Activated T-cell treated with anti-CD3 and anti-CD28 coated beads, Interleukin-2, amount 50 U/mL, for 4 hours (primary cell): ENCODE measurements around the gene PDK4. TPM values are rescaled to one million over a fixed set of nuclear protein-coding genes. Genes with fewer than 3 reads are reported as not detected.

Experiments
- ATAC-seq, 2 donors: fragments of 200-7000 bp; cut with Tn5 transposase; one replicate each; pipeline ENCODE4 v1.10.0; 2021
- DNase-seq: peaks from one replicate; pipeline ENCODE4 v3.0.0-alpha.2; 2020
- H3K27me3 Mint-ChIP-seq: one replicate; pipeline ENCODE4 v1.8.0; 2021; ENCODE audit warnings: low read depth, mixed read lengths
- H3K36me3 Mint-ChIP-seq: one replicate; pipeline ENCODE4 v1.8.0; 2022; ENCODE audit warnings: mixed read lengths; ENCODE audit not compliant: insufficient read depth
- H3K4me1 Mint-ChIP-seq: one replicate; pipeline ENCODE4 v1.8.0; 2021; ENCODE audit warnings: low read depth, mixed read lengths
- H3K4me3 Mint-ChIP-seq: one replicate; pipeline ENCODE4 v1.8.0; 2021; ENCODE audit warnings: mild to moderate bottlenecking, moderate library complexity, mixed read lengths
- H3K9me3 Mint-ChIP-seq: one replicate; pipeline ENCODE4 v1.8.0; 2021; ENCODE audit warnings: mixed read lengths
- total RNA-seq, 3 donors: library from RNA; stranded (reverse); gene quantifications; one replicate each; pipeline ENCODE4 v1.2.1, GENCODE V29; 2021

Gene PDK4
- total RNA-seq, 3 donors from 2014 or later: 0.18 to 0.40 (median 0.33) TPM

DNA sequence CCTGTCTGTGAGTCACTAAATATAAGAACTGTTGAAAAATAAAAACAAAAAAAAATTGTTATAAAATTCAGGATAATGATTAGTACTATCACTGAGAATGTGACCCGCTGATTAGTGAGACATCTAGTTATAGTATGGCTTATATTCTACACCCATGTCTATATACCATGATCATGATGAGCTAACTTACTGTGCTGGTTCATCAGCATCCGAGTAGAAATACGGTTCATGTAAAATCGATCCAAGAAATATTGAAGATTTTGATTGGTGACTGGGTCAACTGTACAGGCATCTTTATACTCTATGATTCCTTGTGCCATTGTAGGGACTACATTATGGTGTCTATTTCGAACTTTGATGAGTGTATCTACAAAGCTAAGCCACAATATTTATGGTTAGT lies 3.7 kb downstream of the PDK4 start:
- Mint-ChIP-seq H3K9me3 (no peaks in the 10 kb centered on the region), H3K36me3 (no peaks in the 10 kb centered on the region), H3K27me3 (peaks cover 20% of the 10 kb centered on the region), H3K4me3 (no peak overlapping the region), H3K4me1 (peaks cover 4% of the 10 kb centered on the region)
- DNase-seq (no peak), ATAC-seq (no peak)

DNA sequence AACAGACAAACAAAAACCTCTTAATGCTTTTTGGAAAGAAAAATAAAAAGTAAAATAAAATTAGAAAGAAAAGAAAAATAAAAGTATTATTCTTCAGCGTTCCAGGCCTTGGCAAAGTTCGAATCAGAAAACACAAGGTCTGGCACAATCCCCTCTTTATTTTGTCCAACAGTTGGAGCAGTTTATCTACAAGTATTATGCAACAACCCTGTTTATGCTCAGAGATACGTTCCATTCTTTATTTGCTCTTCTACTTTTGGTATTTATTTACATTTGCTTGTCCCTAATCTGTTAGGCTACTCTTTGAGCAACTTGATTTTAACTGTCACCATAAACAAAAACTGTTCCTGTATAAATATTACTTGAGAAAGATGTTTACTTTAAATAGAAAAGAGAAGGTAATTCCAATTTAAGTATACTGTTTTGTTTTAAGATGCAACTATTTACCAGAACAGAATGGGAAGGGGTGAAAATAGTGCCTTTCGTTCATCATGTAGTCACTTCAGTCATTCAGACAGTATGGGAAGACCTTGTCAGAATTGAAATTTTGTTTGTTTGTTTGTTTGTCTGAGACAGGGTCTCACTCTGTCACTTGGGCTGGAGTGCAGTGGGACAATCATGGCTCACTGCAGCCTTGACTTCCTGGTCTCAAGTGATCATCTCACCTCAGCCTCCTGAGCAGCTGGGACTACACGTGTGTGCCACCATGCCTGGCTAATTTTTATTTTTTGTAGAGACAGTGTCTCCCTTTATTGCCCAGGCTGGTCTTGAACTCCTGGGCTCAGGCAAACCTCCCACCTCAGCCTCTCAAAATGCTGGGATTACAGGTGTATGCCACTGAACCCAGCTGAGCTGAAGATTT lies 5.7 kb downstream of the PDK4 start:
- Mint-ChIP-seq H3K4me3 (no peak overlapping the region), H3K4me1 (peaks cover 3% of the 10 kb centered on the region), H3K27me3 (peaks cover 5% of the 10 kb centered on the region), H3K9me3 (no peaks in the 10 kb centered on the region), H3K36me3 (no peaks in the 10 kb centered on the region)
- no peak for ATAC-seq
- no peak for DNase-seq

DNA sequence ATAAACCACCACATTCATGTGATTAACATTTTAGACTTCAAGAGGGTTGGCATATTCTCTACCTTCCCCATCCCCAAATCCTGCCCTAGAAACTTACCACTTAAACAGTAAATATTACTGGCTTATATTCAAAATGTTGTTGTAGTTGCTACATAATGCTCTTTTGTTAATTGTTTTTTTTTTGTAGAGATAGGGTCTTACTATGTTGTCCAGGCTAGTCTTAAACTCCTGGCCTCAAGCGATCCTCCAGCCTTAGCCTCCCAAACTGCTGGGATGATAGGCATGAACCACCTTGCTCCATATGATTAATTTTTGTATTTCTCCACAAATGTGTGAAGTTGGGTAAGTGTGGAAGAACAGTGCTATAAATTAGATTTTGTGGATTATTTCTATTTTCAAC lies 6.5 kb downstream of the PDK4 start:
- H3K9me3 Mint-ChIP-seq: no peaks in the 10 kb centered on the region
- DNase-seq (no peak), ATAC-seq (no peak)
- no peaks in the 10 kb centered on the region for H3K27me3 Mint-ChIP-seq
- H3K4me3 Mint-ChIP-seq: no peak overlapping the region
- no peaks in the 10 kb centered on the region for H3K36me3 Mint-ChIP-seq
- H3K4me1 Mint-ChIP-seq: no peaks in the 10 kb centered on the region

DNA sequence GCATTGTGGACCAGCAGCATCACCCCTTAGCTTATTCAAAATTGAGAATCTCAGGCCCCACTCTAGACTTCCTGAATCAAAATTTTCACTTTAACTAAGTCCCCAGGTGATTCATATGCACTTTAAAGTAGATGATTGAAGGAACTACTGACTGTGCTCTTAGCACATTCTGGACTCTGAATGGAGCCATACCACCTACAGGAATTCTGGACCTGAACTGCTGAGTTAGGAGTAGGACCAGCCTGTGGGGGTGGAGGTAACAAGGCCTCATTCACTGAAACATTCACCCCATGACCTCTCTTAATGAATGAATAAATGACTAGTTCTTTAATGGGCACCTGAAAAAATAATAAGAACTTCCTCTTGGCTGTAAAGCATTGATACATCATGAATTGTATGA lies 7.3 kb downstream of the PDK4 start:
- no peaks in the 10 kb centered on the region for H3K27me3 Mint-ChIP-seq
- DNase-seq (no peak), ATAC-seq (no peak)
- H3K9me3 Mint-ChIP-seq: no peaks in the 10 kb centered on the region
- no peaks in the 10 kb centered on the region for H3K36me3 Mint-ChIP-seq
- H3K4me3 Mint-ChIP-seq: no peak overlapping the region
- no peaks in the 10 kb centered on the region for H3K4me1 Mint-ChIP-seq

DNA sequence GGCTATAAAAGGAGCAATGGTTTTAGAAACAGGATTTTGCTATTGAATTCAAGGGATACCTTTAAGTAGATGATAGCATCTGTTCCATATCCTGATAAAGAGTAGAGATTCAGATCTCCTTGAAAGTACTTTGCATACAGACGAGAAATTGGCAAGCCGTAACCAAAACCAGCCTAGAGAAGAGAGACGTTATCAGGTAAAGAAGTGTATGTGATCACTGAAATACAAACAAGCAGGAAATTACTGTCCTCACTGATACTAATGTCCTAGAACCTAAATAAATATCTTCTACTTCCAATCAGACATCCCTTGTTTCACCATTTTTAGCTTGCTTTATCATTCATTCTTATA lies 9.4 kb downstream of the PDK4 start:
- Mint-ChIP-seq H3K4me1 (no peaks in the 10 kb centered on the region), H3K27me3 (no peaks in the 10 kb centered on the region), H3K9me3 (no peaks in the 10 kb centered on the region), H3K4me3 (no peak overlapping the region), H3K36me3 (no peaks in the 10 kb centered on the region)
- DNase-seq: no peak
- no peak for ATAC-seq

DNA sequence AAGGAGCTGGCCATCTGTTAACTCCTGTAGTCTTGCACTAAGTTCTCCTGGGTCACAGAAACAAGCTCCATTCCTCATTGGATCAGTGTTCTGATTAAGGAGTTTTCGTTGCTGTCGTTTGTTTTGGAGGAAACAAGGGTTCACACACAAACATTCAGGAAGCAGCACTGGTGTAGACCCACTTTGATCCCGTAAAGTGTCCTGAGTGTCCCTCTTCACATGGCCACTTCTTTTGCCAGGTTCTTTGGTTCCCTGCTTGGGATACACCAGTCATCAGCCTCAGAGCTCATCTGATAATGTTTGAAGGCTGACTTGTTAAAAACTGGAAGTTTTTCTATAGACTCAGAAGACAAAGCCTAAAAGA lies 10.9 kb downstream of the PDK4 start:
- Mint-ChIP-seq H3K27me3 (no peaks in the 10 kb centered on the region), H3K9me3 (no peaks in the 10 kb centered on the region), H3K36me3 (no peaks in the 10 kb centered on the region), H3K4me1 (no peaks in the 10 kb centered on the region), H3K4me3 (no peak overlapping the region)
- no peak for ATAC-seq
- DNase-seq: no peak

GRCh38 chr7:95584769-95585425 lies 11.4 kb downstream of the PDK4 start:
- Mint-ChIP-seq H3K4me1 (no peaks in the 10 kb centered on the region), H3K4me3 (no peak overlapping the region), H3K9me3 (no peaks in the 10 kb centered on the region), H3K36me3 (no peaks in the 10 kb centered on the region), H3K27me3 (no peaks in the 10 kb centered on the region)
- no peak for DNase-seq
- no peak for ATAC-seq

DNA sequence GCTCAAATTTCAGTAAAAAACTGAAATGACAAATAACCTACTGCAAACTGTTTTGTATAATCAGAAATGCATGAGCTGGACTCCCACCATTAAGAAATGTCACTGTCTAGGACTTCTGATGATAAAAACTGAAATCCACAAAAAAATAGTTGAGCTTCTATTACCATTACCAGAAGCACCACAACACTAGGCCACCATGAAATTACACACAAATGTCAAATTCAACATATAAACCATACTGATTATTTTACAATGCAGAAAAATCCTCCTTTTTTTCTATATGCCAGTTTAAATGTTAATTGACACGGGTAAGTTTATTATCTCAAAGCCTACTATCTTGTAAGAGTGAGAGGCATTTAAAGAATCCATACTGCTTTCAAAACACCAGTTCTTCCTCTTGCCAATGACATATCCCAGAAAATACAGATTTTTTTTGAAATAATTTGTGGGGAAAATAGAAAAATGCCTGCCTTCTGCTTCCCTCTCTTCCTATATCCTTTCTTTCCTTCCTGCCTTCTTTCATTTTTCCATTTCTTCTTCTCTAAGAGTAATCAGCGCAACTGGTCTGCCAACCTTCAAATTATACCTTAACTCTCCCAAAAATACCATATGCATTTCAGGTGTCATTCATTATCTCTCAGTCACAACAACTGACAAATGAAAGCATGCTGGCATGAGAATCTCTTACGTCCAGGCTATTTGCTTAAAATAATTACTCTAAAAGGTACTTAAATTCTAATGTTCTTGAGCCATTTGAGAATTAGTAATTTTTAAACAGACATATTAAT lies 12.3 kb downstream of the PDK4 start:
- no peaks in the 10 kb centered on the region for H3K36me3 Mint-ChIP-seq
- ATAC-seq (no peak), DNase-seq (no peak)
- H3K4me1 Mint-ChIP-seq: no peaks in the 10 kb centered on the region
- H3K9me3 Mint-ChIP-seq: no peaks in the 10 kb centered on the region
- H3K4me3 Mint-ChIP-seq: no peak overlapping the region
- H3K27me3 Mint-ChIP-seq: no peaks in the 10 kb centered on the region

- no peaks in the 10 kb centered on the region for H3K36me3 Mint-ChIP-seq
- H3K4me3 Mint-ChIP-seq: no peak overlapping the region
- DNase-seq (no peak), ATAC-seq (no peak)
- H3K27me3 Mint-ChIP-seq: no peaks in the 10 kb centered on the region
- H3K4me1 Mint-ChIP-seq: no peaks in the 10 kb centered on the region
- no peaks in the 10 kb centered on the region for H3K9me3 Mint-ChIP-seq
Observed at GRCh38 chr7:95582578-95583293, 13.6 kb downstream of the PDK4 start.

- Mint-ChIP-seq H3K4me3 (no peak overlapping the region), H3K36me3 (no peaks in the 10 kb centered on the region), H3K9me3 (no peaks in the 10 kb centered on the region), H3K4me1 (no peaks in the 10 kb centered on the region), H3K27me3 (no peaks in the 10 kb centered on the region)
- DNase-seq (no peak), ATAC-seq (no peak)
Observed at GRCh38 chr7:95581467-95581866, 14.8 kb downstream of the PDK4 start.

- Mint-ChIP-seq H3K4me1 (no peaks in the 10 kb centered on the region), H3K36me3 (no peaks in the 10 kb centered on the region), H3K4me3 (no peak overlapping the region), H3K9me3 (no peaks in the 10 kb centered on the region), H3K27me3 (no peaks in the 10 kb centered on the region)
- ATAC-seq (no peak), DNase-seq (no peak)
Observed at GRCh38 chr7:95579318-95579717, 17.0 kb downstream of the PDK4 start.

DNA sequence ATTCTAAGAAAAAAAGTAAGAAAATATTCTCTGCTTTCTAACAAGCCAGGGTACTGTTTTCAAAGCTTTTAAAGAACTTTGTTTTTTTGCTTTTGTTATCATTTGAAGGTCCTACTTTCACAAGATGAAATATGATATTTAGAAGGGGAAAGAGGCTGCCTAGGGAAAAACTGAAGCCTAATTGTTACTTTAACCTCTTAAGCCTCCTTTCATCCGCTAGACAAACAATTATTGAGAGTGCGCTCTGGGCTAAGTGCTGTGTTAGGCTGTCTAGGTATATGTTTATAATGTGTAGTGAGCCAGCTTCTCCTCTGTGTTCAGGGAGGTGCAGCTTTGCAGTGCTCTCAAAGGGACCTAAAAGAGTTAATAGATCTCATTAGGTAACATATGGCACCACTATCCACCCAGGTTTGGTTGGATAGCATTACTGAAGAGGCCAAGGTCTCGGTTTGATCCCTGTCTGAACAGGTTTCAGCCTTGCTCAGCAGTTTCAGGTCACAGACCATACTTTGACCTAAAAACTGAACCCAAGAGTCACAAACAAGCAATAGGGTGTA lies 17.9 kb downstream of the PDK4 start:
- Mint-ChIP-seq H3K4me1 (no peaks in the 10 kb centered on the region), H3K36me3 (no peaks in the 10 kb centered on the region), H3K4me3 (no peak overlapping the region), H3K9me3 (no peaks in the 10 kb centered on the region), H3K27me3 (no peaks in the 10 kb centered on the region)
- ATAC-seq (no peak), DNase-seq (no peak)

DNA sequence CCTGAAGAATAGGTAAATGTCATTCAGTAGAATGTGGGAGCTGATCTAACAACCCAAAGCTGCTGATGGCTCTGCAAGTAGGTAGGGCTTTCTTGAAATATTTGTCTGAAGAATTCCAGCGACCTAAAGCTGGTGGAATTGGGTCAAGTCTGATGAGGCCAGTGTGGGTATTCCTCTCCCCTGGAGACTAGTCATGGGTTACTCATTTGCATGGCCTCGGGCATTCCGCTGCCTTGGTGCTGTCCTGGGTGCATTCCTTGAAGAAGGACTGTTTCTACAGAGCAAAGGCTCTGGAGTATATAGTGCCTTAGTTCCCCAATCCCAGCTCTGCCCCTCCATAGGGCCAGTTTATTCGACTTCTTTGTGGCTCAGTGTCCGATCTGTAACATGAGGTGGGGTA lies 19.2 kb downstream of the PDK4 start:
- ATAC-seq (no peak), DNase-seq (no peak)
- Mint-ChIP-seq H3K27me3 (no peaks in the 10 kb centered on the region), H3K36me3 (no peaks in the 10 kb centered on the region), H3K9me3 (peaks cover 4% of the 10 kb centered on the region), H3K4me1 (no peaks in the 10 kb centered on the region), H3K4me3 (no peak overlapping the region)

DNA sequence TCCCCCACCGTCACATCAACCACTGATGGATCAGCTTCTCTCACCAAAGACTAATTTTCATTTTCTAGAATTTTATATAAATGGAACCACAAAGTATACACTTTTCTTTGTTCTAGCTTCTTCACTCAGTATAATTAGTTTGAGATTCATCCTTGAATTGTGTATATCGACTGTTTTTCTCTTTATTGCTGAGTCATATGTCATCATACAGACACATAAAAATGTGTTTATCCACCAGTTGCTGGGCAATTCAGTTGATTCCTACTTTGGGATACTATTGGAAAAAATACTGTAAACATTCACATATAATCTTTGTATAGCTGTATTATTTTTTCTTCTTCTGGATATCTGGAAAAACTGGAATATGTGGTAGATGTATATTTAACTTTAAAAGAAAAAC lies 26.6 kb downstream of the PDK4 start:
- DNase-seq: no peak
- no peak for ATAC-seq
- peaks cover 7% of the 10 kb centered on the region for H3K9me3 Mint-ChIP-seq
- no peak overlapping the region for H3K4me3 Mint-ChIP-seq
- H3K27me3 Mint-ChIP-seq: no peaks in the 10 kb centered on the region
- H3K36me3 Mint-ChIP-seq: no peaks in the 10 kb centered on the region
- no peaks in the 10 kb centered on the region for H3K4me1 Mint-ChIP-seq
